ENCODE results near the gene SLC13A3. TPM values are rescaled to one million over a fixed set of nuclear protein-coding genes. Genes with fewer than 3 reads are reported as not detected.

The SLC13A3 gene
- total RNA-seq, 1 donor from 2014 or later, result 7.4 TPM

GRCh38 chr20:46657618-46658017, 6.4 kb upstream of the SLC13A3 start:
- Mint-ChIP-seq H3K36me3 (peaks cover 28% of the 10 kb centered on the region), H3K4me1 (no peaks in the 10 kb centered on the region), H3K9me3 (peaks cover 31% of the 10 kb centered on the region), H3K27ac (no peak overlapping the region), H3K4me3 (no peak overlapping the region), H3K27me3 (ENCODE audit: insufficient read depth, low read depth) (no peaks in the 10 kb centered on the region)
- no peak for DNase-seq (ENCODE audit: low spot score)
- Histone ChIP-seq H2AFZ (replicated peaks) (no peak overlapping the region), H3F3A (ENCODE audit: low read depth) (peaks cover 14% of the 10 kb centered on the region), H3K9ac (no peak overlapping the region), H3K79me2 (ENCODE audit: low read depth) (no peaks in the 10 kb centered on the region), H3K4me2 (no peak overlapping the region), H3K9me3 (ENCODE audit: low read depth) (peaks cover 9% of the 10 kb centered on the region), H3K4me3 (no peak overlapping the region), H4K20me1 (ENCODE audit: low read depth) (no peaks in the 10 kb centered on the region), H3K36me3 (peaks cover 10% of the 10 kb centered on the region), H3K27ac (no peak overlapping the region), H3K4me1 (no peaks in the 10 kb centered on the region), H3K27me3 (no peaks in the 10 kb centered on the region)
- no peak for TF ChIP-seq EZH2 (IDR thresholded peaks at IDR 0.05)
- TF ChIP-seq EZH2phosphoT487 (IDR thresholded peaks at IDR 0.05), result no peak
- no peak for TF ChIP-seq CTCF (IDR thresholded peaks at IDR 0.05)

GRCh38 chr20:46657137-46657536, 5.9 kb upstream of the SLC13A3 start:
- TF ChIP-seq EZH2phosphoT487 (IDR thresholded peaks at IDR 0.05) (no peak), EZH2 (IDR thresholded peaks at IDR 0.05) (no peak), CTCF (IDR thresholded peaks at IDR 0.05) (no peak)
- H3K9me3 ChIP-seq (ENCODE audit: low read depth), result peaks cover 9% of the 10 kb centered on the region
- no peak overlapping the region for H3K4me2 ChIP-seq
- peaks cover 10% of the 10 kb centered on the region for H3K36me3 ChIP-seq
- no peak overlapping the region for H3K27ac Mint-ChIP-seq
- no peaks in the 10 kb centered on the region for H3K4me1 ChIP-seq
- H4K20me1 ChIP-seq (ENCODE audit: low read depth), result no peaks in the 10 kb centered on the region
- H2AFZ ChIP-seq (replicated peaks), result no peak overlapping the region
- H3K4me3 Mint-ChIP-seq, result no peak overlapping the region
- H3K4me1 Mint-ChIP-seq, result no peaks in the 10 kb centered on the region
- DNase-seq (ENCODE audit: low spot score), result no peak
- no peak overlapping the region for H3K9ac ChIP-seq
- H3K9me3 Mint-ChIP-seq, result peaks cover 29% of the 10 kb centered on the region
- no peak overlapping the region for H3K27ac ChIP-seq
- H3K27me3 Mint-ChIP-seq (ENCODE audit: insufficient read depth, low read depth), result no peaks in the 10 kb centered on the region
- no peak overlapping the region for H3K4me3 ChIP-seq
- H3K27me3 ChIP-seq, result peaks cover 2% of the 10 kb centered on the region
- H3K79me2 ChIP-seq (ENCODE audit: low read depth), result no peaks in the 10 kb centered on the region
- peaks cover 14% of the 10 kb centered on the region for H3F3A ChIP-seq (ENCODE audit: low read depth)
- H3K36me3 Mint-ChIP-seq, result peaks cover 26% of the 10 kb centered on the region

GRCh38 chr20:46652699-46653098, 1.4 kb upstream of the SLC13A3 start:
- Histone ChIP-seq H3K27ac (no peak overlapping the region), H3K4me1 (peaks cover 13% of the 10 kb centered on the region), H3K9me3 (ENCODE audit: low read depth) (no peaks in the 10 kb centered on the region), H3K27me3 (peaks cover 38% of the 10 kb centered on the region), H2AFZ (replicated peaks) (no peak overlapping the region), H3K36me3 (no peaks in the 10 kb centered on the region), H3K4me3 (no peak overlapping the region), H3K79me2 (ENCODE audit: low read depth) (no peaks in the 10 kb centered on the region), H3K4me2 (no peak overlapping the region), H3K9ac (no peak overlapping the region), H4K20me1 (ENCODE audit: low read depth) (peaks cover 13% of the 10 kb centered on the region), H3F3A (ENCODE audit: low read depth) (peaks cover 44% of the 10 kb centered on the region)
- no peak overlapping the region for H3K4me3 Mint-ChIP-seq
- TF ChIP-seq EZH2phosphoT487 (IDR thresholded peaks at IDR 0.05), result no peak
- TF ChIP-seq EZH2 (IDR thresholded peaks at IDR 0.05), result no peak
- no peak for TF ChIP-seq CTCF (IDR thresholded peaks at IDR 0.05)
- peaks cover 4% of the 10 kb centered on the region for H3K9me3 Mint-ChIP-seq
- H3K36me3 Mint-ChIP-seq, result peaks cover 4% of the 10 kb centered on the region
- peaks cover 4% of the 10 kb centered on the region for H3K27me3 Mint-ChIP-seq (ENCODE audit: insufficient read depth, low read depth)
- DNase-seq (ENCODE audit: low spot score), result no peak
- no peak overlapping the region for H3K27ac Mint-ChIP-seq
- peaks cover 27% of the 10 kb centered on the region for H3K4me1 Mint-ChIP-seq

All from neural progenitor cell (in vitro differentiated cells).